Type B pancreatic cell (in vitro differentiated cells): ENCODE measurements around the gene SFXN5. TPM values are rescaled to one million over a fixed set of nuclear protein-coding genes. Genes with fewer than 3 reads are reported as not detected.

Experiments
- DNase-seq: peaks from one replicate; pipeline ENCODE4 v3.0.0; 2021; ENCODE audit warnings: mixed read lengths; ENCODE audit not compliant: unreplicated experiment; ENCODE audit errors: extremely low spot score
- H3K27ac Mint-ChIP-seq: 2 replicates; pipeline ENCODE4 v1.8.0; 2021; ENCODE audit warnings: mild to moderate bottlenecking, mixed read lengths
- H3K27me3 Mint-ChIP-seq: 2 replicates; pipeline ENCODE4 v1.8.0; 2021; ENCODE audit warnings: mixed read lengths
- H3K36me3 Mint-ChIP-seq: 2 replicates; pipeline ENCODE4 v1.8.0; 2021; ENCODE audit warnings: mixed read lengths
- H3K4me1 Mint-ChIP-seq: one replicate; pipeline ENCODE4 v1.8.0; 2021; ENCODE audit warnings: mixed read lengths; ENCODE audit not compliant: unreplicated experiment
- H3K4me3 Mint-ChIP-seq: 2 replicates; pipeline ENCODE4 v1.8.0; 2021; ENCODE audit warnings: mild to moderate bottlenecking, mixed read lengths
- H3K9me3 Mint-ChIP-seq: 2 replicates; pipeline ENCODE4 v1.8.0; 2021; ENCODE audit warnings: mixed read lengths
- total RNA-seq: library from RNA; stranded (reverse); gene quantifications from 2 replicates; pipeline ENCODE4 v1.2.1, GENCODE V29; 2021; ENCODE audit warnings: low replicate concordance
- TF ChIP-seq, protein P1 (sequence below): fragments of 200-600 bp; sonication (generic); conservative IDR thresholded peaks from 2 replicates; pipeline ENCODE4 v1.5.0; 2021; ENCODE audit warnings: antibody characterized with exemption, mild to moderate bottlenecking

SFXN5 gene
- total RNA-seq, 1 donor from 2014 or later, result 27.3 TPM

DNA sequence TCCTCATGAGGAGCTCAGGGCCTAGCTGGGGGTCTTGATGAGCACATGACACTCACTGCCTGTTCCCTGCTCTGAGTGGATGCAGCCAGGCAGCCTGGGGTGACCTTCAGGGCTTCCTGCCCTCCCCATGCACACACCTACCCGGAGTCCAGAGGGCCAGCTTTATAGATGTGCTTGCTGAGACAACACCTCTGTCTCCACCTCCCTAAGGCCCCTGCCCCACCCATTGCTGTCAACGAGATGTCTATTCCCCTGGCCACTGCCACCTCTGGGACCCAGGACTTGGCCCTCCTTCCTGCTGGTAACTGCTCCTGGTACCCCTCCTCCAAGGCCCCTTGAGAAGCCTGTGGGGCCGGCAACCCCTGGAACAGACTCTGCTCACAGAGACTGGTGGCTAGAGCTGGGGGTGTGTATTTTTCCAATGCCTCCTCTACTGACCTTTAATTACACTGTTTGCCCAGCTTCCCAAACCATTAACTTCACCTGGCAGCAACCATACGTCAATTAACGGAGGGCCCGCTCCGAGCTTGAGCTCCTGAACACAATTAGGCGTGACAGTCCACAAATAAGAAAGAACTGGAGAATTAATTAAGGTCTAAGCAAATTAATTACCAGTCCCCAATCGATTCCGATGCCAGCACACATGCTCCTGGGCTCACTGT is 87.9 kb downstream of the SFXN5 start:
- no peaks in the 10 kb centered on the region for H3K9me3 Mint-ChIP-seq
- H3K4me3 Mint-ChIP-seq, result peak overlapping the region; percentile 31
- no peaks in the 10 kb centered on the region for H3K36me3 Mint-ChIP-seq
- DNase-seq, result no peak
- peaks cover 21% of the 10 kb centered on the region for H3K4me1 Mint-ChIP-seq
- H3K27ac Mint-ChIP-seq, result peak overlapping the region; percentile 61
- TF ChIP-seq, protein P1, sequence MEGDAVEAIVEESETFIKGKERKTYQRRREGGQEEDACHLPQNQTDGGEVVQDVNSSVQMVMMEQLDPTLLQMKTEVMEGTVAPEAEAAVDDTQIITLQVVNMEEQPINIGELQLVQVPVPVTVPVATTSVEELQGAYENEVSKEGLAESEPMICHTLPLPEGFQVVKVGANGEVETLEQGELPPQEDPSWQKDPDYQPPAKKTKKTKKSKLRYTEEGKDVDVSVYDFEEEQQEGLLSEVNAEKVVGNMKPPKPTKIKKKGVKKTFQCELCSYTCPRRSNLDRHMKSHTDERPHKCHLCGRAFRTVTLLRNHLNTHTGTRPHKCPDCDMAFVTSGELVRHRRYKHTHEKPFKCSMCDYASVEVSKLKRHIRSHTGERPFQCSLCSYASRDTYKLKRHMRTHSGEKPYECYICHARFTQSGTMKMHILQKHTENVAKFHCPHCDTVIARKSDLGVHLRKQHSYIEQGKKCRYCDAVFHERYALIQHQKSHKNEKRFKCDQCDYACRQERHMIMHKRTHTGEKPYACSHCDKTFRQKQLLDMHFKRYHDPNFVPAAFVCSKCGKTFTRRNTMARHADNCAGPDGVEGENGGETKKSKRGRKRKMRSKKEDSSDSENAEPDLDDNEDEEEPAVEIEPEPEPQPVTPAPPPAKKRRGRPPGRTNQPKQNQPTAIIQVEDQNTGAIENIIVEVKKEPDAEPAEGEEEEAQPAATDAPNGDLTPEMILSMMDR, result no peak
- no peaks in the 10 kb centered on the region for H3K27me3 Mint-ChIP-seq

DNA sequence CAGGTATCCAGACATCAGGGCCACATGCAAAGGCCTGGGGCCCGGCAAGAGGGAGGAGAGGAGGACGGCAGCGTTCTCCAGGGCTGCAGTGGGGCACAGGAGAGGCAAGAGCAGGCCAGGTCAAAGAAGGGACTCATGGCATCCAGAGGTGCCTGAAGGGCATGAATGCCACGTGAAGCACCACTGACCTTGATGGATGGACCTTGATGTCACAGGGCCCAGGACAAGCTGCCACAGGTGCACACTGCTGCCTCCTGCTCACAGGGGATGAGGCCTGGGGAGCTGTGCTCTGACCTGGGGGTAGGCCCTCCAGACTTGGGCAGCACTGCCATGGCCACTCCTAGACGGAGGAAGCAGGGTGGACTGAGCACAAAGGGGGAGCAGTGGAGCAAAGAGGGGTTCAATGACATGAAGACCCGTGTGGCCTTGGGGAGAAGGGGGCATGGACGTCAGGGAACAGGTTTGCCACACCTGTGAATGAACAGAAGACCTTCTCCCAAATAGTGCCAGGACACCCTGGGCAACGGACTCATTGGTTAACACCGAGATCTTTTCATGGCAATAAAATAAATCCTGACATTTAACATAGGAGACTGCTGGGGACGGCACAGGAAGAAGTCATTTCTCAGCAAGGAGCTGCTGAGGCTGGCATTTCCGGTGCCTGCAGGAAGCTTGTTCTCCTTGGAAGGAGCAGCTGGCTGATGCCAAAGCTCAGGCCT is 88.6 kb downstream of the SFXN5 start:
- no peaks in the 10 kb centered on the region for H3K36me3 Mint-ChIP-seq
- H3K9me3 Mint-ChIP-seq, result no peaks in the 10 kb centered on the region
- H3K27ac Mint-ChIP-seq, result no peak overlapping the region
- DNase-seq, result no peak
- peaks cover 21% of the 10 kb centered on the region for H3K4me1 Mint-ChIP-seq
- TF ChIP-seq, protein P1, result no peak
- H3K4me3 Mint-ChIP-seq, result no peak overlapping the region
- no peaks in the 10 kb centered on the region for H3K27me3 Mint-ChIP-seq

GRCh38 chr2:72982219-72982618 is 89.3 kb downstream of the SFXN5 start:
- Mint-ChIP-seq H3K9me3 (no peaks in the 10 kb centered on the region), H3K27ac (no peak overlapping the region), H3K36me3 (no peaks in the 10 kb centered on the region), H3K4me3 (no peak overlapping the region), H3K4me1 (peaks cover 21% of the 10 kb centered on the region), H3K27me3 (no peaks in the 10 kb centered on the region)
- TF ChIP-seq, protein P1, result no peak
- DNase-seq, result no peak

DNA sequence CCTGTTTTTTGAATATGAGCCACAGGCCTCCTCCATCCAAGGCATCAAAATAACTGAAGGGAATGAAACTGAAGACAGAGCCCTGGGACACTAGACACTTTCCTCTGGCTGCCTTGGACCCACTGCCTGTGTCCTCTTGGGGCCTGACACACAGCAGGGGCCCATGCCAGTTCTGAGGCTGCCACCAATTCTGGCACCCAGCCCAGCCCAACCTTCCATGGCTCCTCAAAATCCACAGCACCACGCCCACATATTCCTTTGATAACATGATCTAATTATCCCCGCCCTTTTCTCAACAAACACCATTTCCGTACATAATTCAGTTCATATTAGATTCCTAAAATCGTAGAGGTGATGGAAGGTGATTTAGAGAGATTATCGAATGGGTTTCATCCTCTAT is 90.0 kb downstream of the SFXN5 start:
- DNase-seq, result no peak
- TF ChIP-seq, protein P1, result no peak
- H3K4me3 Mint-ChIP-seq, result no peak overlapping the region
- H3K27ac Mint-ChIP-seq, result no peak overlapping the region
- H3K27me3 Mint-ChIP-seq, result no peaks in the 10 kb centered on the region
- no peaks in the 10 kb centered on the region for H3K36me3 Mint-ChIP-seq
- peaks cover 21% of the 10 kb centered on the region for H3K4me1 Mint-ChIP-seq
- no peaks in the 10 kb centered on the region for H3K9me3 Mint-ChIP-seq

GRCh38 chr2:72980535-72981217 is 90.8 kb downstream of the SFXN5 start:
- no peak for DNase-seq
- H3K27ac Mint-ChIP-seq, result no peak overlapping the region
- H3K4me1 Mint-ChIP-seq, result peaks cover 21% of the 10 kb centered on the region
- H3K27me3 Mint-ChIP-seq, result no peaks in the 10 kb centered on the region
- H3K4me3 Mint-ChIP-seq, result no peak overlapping the region
- no peaks in the 10 kb centered on the region for H3K36me3 Mint-ChIP-seq
- TF ChIP-seq, protein P1, result no peak
- H3K9me3 Mint-ChIP-seq, result no peaks in the 10 kb centered on the region
